ENCODE results near the gene EED.

Gene EED

GRCh38 chr11:86269645-86270044 lies 25.1 kb downstream of the EED start:
- no peak for TF ChIP-seq CTCF (IDR thresholded peaks at IDR 0.05; ENCODE audit: extremely low read depth, insufficient read depth, missing control alignments)
- no peak for DNase-seq (ENCODE audit: low spot score)
- in situ Hi-C loops (cut with MboI; ENCODE audit: low pct_unique_long_range_greater_than_20kb, low sequenced_read_pairs, unreplicated experiment), result no loop called here

GRCh38 chr11:86274503-86274902 lies 29.9 kb downstream of the EED start:
- no peak for TF ChIP-seq CTCF (IDR thresholded peaks at IDR 0.05; ENCODE audit: extremely low read depth, insufficient read depth, missing control alignments)
- DNase-seq (ENCODE audit: low spot score), result no peak
- in situ Hi-C loops (cut with MboI; ENCODE audit: low pct_unique_long_range_greater_than_20kb, low sequenced_read_pairs, unreplicated experiment), result no loop called here

- TF ChIP-seq CTCF (IDR thresholded peaks at IDR 0.05; ENCODE audit: extremely low read depth, insufficient read depth, missing control alignments), result no peak
- in situ Hi-C loops (cut with MboI; ENCODE audit: low pct_unique_long_range_greater_than_20kb, low sequenced_read_pairs, unreplicated experiment), result loop anchor here (25.0 kb wide), 1 partner anchor 413 kb away; the partner anchor contains the start of gene CCDC83
- DNase-seq (ENCODE audit: low spot score), result no peak
These were observed 30.4 kb downstream of the EED start for GRCh38 chr11:86274999-86275398.

- TF ChIP-seq CTCF (IDR thresholded peaks at IDR 0.05; ENCODE audit: extremely low read depth, insufficient read depth, missing control alignments), result no peak
- no peak for DNase-seq (ENCODE audit: low spot score)
- in situ Hi-C loops (cut with MboI; ENCODE audit: low pct_unique_long_range_greater_than_20kb, low sequenced_read_pairs, unreplicated experiment), result loop anchor here (25.0 kb wide), 1 partner anchor 413 kb away; the partner anchor contains the start of gene CCDC83
These were observed 31.2 kb downstream of the EED start for GRCh38 chr11:86275493-86276370.

GRCh38 chr11:86277741-86278140 lies 33.2 kb downstream of the EED start:
- no peak for DNase-seq (ENCODE audit: low spot score)
- in situ Hi-C loops (cut with MboI; ENCODE audit: low pct_unique_long_range_greater_than_20kb, low sequenced_read_pairs, unreplicated experiment), result loop anchor here (25.0 kb wide), 1 partner anchor 415 kb away; the partner anchor contains the start of gene CCDC83
- no peak for TF ChIP-seq CTCF (IDR thresholded peaks at IDR 0.05; ENCODE audit: extremely low read depth, insufficient read depth, missing control alignments)

- no peak for DNase-seq (ENCODE audit: low spot score)
- TF ChIP-seq CTCF (IDR thresholded peaks at IDR 0.05; ENCODE audit: extremely low read depth, insufficient read depth, missing control alignments), result no peak
- in situ Hi-C loops (cut with MboI; ENCODE audit: low pct_unique_long_range_greater_than_20kb, low sequenced_read_pairs, unreplicated experiment), result loop anchor here (25.0 kb wide), 1 partner anchor 416 kb away; the partner anchor contains the start of gene CCDC83
These were observed 33.7 kb downstream of the EED start for GRCh38 chr11:86278226-86278625.

Data from GM13977 (cell line).